ENCODE data around the gene TARDBP. TPM values are rescaled to one million over a fixed set of nuclear protein-coding genes. Genes with fewer than 3 reads are reported as not detected.

Gene TARDBP
- total and polyA plus RNA-seq, 2 donors (not counting 1 experiment from before 2014, with no cell fraction given): 85.2 to 222 TPM

- 51% methylated on average over 14 of the region's 19 CpGs for WGBS (ENCODE audit: insufficient coverage)
- POLR2A ChIA-PET: no interaction called here
Observed at GRCh38 chr1:11051781-11052511, 39.5 kb downstream of the TARDBP start.

More at GRCh38 chr1:11051781-11052511, 39.5 kb downstream of the TARDBP start:
- Histone ChIP-seq H3K79me2 (ENCODE audit: control insufficient read depth, insufficient read depth, low read length) (no peaks in the 10 kb centered on the region), H3K9ac (ENCODE audit: low read length) (no peak overlapping the region), H3K27me3 (replicated peaks in 1 of 4; ENCODE audit: control extremely low read depth in 1 of 4, control insufficient read depth in 3 of 4, insufficient read depth in 4 of 4, low read length in 3 of 4) (no peaks in the 10 kb centered on the region), H3K27ac (ENCODE audit: low read length in 2 of 2) (no peak overlapping the region), H4K20me1 (ENCODE audit: control insufficient read depth, insufficient read depth, low read length, poor library complexity, severe bottlenecking) (no peaks in the 10 kb centered on the region), H3K9me3 (ENCODE audit: control extremely low read depth in 1 of 3, control insufficient read depth in 2 of 3, insufficient read depth in 1 of 3, low read length in 2 of 3) (no peaks in the 10 kb centered on the region), H3K4me3 (ENCODE audit: control extremely low read depth in 1 of 5, extremely low read depth in 1 of 5, insufficient read depth in 1 of 5, low read depth in 2 of 5, low read length in 4 of 5) (no peak overlapping the region), H2AFZ (ENCODE audit: insufficient read depth, low read depth, low read length, poor library complexity, severe bottlenecking) (peak overlapping the region; percentile 44), H3K4me2 (replicated peaks; ENCODE audit: low read depth, low read length, poor library complexity, severe bottlenecking) (no peak overlapping the region), H3K36me3 (replicated peaks in 1 of 2; ENCODE audit: control extremely low read depth in 1 of 2, control insufficient read depth in 1 of 2, extremely low read depth in 1 of 2, insufficient read depth in 2 of 2, low read length in 1 of 2) (peaks cover 0 to 6% of the 10 kb centered on the region in 2 experiments), H3K4me1 (ENCODE audit: control insufficient read depth in 2 of 2, insufficient read depth in 2 of 2, low read length in 2 of 2) (peaks cover 0 to 7% of the 10 kb centered on the region in 2 donors)
- no peak for ATAC-seq (ENCODE audit: low read depth)
- H3K4me3 Mint-ChIP-seq: peak overlapping the region; percentile 29
- no peak for DNase-seq
- intact Hi-C loops (cut with micrococcal nuclease): no loop called here
- TF ChIP-seq EZH2 (IDR thresholded peaks at IDR 0.05; ENCODE audit: borderline replicate concordance, insufficient read depth, low read depth, low read length, poor library complexity, severe bottlenecking) (no peak), CTCF (IDR thresholded peaks at IDR 0.05) (no peak)
- H3K9me3 Mint-ChIP-seq (ENCODE audit: insufficient read depth): no peaks in the 10 kb centered on the region
- H3K4me1 Mint-ChIP-seq: peaks cover 12% of the 10 kb centered on the region
- H3K27ac Mint-ChIP-seq: no peak overlapping the region
- CTCF ChIA-PET: interaction anchor here (2.1 kb wide), 1 partner anchor 14 kb away, joined by 12 read pairs; no protein-coding TSS in a partner anchor
- H3K27me3 Mint-ChIP-seq: no peaks in the 10 kb centered on the region
